Parathyroid adenoma (tissue), 2 donors: Measurements from ENCODE around the gene NAGLU.

Experiments
- H2AFZ ChIP-seq: fragments of 300-600 bp; sonication (generic); one replicate; pipeline ENCODE4 v1.7.0; 2017; ENCODE audit warnings: antibody characterized with exemption, mild to moderate bottlenecking
- H3K27ac ChIP-seq: fragments of 300-600 bp; sonication (generic); one replicate; pipeline ENCODE4 v1.7.0; 2017
- H3K27me3 ChIP-seq: fragments of 300-600 bp; sonication (generic); one replicate; pipeline ENCODE4 v1.7.0; 2017; ENCODE audit warnings: low read length; ENCODE audit not compliant: control insufficient read depth, insufficient read depth
- H3K36me3 ChIP-seq: fragments of 300-600 bp; sonication (generic); one replicate; pipeline ENCODE4 v1.7.0; 2017; ENCODE audit warnings: low read length; ENCODE audit not compliant: control insufficient read depth, insufficient read depth
- H3K4me1 ChIP-seq: fragments of 300-600 bp; sonication (generic); one replicate; pipeline ENCODE4 v1.7.0; 2017; ENCODE audit warnings: control low read depth
- H3K4me2 ChIP-seq: fragments of 300-600 bp; sonication (generic); one replicate; pipeline ENCODE4 v1.7.0; 2017; ENCODE audit warnings: low read length
- H3K4me3 ChIP-seq: fragments of 300-600 bp; sonication (generic); one replicate; pipeline ENCODE4 v1.7.0; 2017; ENCODE audit warnings: low read depth, low read length
- H3K79me2 ChIP-seq: fragments of 300-600 bp; sonication (generic); one replicate; pipeline ENCODE4 v1.7.0; 2017; ENCODE audit warnings: control low read depth
- H3K9ac ChIP-seq: fragments of 300-600 bp; sonication (generic); one replicate; pipeline ENCODE4 v1.7.0; 2017; ENCODE audit warnings: mild to moderate bottlenecking
- H3K9me3 ChIP-seq: fragments of 300-600 bp; sonication (generic); one replicate; pipeline ENCODE4 v1.7.0; 2017; ENCODE audit warnings: low read length; ENCODE audit not compliant: control insufficient read depth
- TF ChIP-seq, protein P1 (sequence below): fragments of 300-600 bp; sonication (generic); IDR thresholded peaks from one replicate; pipeline ENCODE4 v1.7.0; 2017; ENCODE audit warnings: antibody characterized with exemption, mild to moderate bottlenecking
- donor health status: primary hyperparathyroidism.

NAGLU gene

GRCh38 chr17:42566215-42566882 is 30.3 kb downstream of the NAGLU start:
- Histone ChIP-seq H3K4me2 (peak overlapping the region; percentile 98), H3K9me3 (no peaks in the 10 kb centered on the region), H3K36me3 (no peaks in the 10 kb centered on the region), H3K27ac (peak overlapping the region; percentile 87), H3K9ac (peak overlapping the region; percentile 72), H3K27me3 (no peaks in the 10 kb centered on the region), H3K4me3 (peak overlapping the region; percentile 80), H3K79me2 (peaks cover 29% of the 10 kb centered on the region), H2AFZ (peak overlapping the region; percentile 96), H3K4me1 (peaks cover 24% of the 10 kb centered on the region)
- TF ChIP-seq, protein P1, sequence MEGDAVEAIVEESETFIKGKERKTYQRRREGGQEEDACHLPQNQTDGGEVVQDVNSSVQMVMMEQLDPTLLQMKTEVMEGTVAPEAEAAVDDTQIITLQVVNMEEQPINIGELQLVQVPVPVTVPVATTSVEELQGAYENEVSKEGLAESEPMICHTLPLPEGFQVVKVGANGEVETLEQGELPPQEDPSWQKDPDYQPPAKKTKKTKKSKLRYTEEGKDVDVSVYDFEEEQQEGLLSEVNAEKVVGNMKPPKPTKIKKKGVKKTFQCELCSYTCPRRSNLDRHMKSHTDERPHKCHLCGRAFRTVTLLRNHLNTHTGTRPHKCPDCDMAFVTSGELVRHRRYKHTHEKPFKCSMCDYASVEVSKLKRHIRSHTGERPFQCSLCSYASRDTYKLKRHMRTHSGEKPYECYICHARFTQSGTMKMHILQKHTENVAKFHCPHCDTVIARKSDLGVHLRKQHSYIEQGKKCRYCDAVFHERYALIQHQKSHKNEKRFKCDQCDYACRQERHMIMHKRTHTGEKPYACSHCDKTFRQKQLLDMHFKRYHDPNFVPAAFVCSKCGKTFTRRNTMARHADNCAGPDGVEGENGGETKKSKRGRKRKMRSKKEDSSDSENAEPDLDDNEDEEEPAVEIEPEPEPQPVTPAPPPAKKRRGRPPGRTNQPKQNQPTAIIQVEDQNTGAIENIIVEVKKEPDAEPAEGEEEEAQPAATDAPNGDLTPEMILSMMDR: no peak

- Histone ChIP-seq H3K4me2 (peak within 1 kb of the TSS; percentile 98), H3K79me2 (peaks cover 28% of the 10 kb centered on the region), H3K4me3 (peak within 1 kb of the TSS; percentile 80), H3K27ac (peak within 1 kb of the TSS; percentile 87), H3K27me3 (no peaks in the 10 kb centered on the region), H3K9me3 (no peaks in the 10 kb centered on the region), H3K36me3 (no peaks in the 10 kb centered on the region), H3K9ac (peak within 1 kb of the TSS; percentile 72), H3K4me1 (peaks cover 24% of the 10 kb centered on the region), H2AFZ (peak within 1 kb of the TSS; percentile 96)
- TF ChIP-seq, protein P1: no peak
These were observed 31.0 kb downstream of the NAGLU start, which contains the start of gene MLX for GRCh38 chr17:42566883-42567573. Gene MLX, plus strand, starts transcription at chr17:42567100. Its CDS starts 25 bp downstream, at chr17:42567125.

DNA sequence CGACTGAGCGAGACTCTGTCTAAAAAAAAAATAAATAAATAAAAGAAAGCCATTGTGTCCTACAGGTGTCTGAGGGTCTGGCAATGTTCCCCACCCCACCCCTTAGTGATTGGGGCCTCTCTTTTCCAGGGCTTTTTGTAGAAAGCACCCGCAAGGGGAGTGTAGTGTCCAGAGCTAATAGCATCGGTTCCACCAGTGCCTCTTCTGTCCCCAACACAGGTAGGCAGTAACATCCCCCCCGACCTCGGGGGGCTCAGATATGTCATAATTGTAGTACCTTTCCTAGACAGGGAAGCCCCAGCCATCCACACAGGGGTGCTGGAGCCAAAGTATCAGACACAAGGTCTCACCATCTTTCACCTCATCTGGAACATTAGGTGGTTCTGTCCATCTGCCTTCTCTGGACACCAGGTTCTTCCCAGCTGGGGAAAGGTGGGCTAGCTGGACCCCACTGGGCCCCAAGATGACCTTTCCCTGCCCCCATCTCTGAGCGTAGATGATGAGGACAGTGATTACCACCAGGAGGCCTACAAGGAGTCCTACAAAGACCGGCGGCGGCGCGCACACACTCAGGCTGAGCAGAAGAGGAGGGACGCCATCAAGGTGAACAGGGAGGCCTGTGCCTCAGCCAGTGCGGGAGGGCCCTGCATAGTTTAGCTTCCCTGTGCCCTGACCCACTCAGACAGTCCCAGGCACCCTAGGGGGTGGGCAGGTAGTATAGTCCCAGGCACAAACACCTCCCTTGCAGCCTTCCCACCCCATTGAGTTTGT is 32.5 kb downstream of the NAGLU start:
- no peak overlapping the region for H3K4me3 ChIP-seq
- TF ChIP-seq, protein P1: no peak
- H2AFZ ChIP-seq: no peak overlapping the region
- peaks cover 13% of the 10 kb centered on the region for H3K79me2 ChIP-seq
- no peaks in the 10 kb centered on the region for H3K27me3 ChIP-seq
- peaks cover 16% of the 10 kb centered on the region for H3K4me1 ChIP-seq
- no peak overlapping the region for H3K4me2 ChIP-seq
- no peaks in the 10 kb centered on the region for H3K9me3 ChIP-seq
- no peaks in the 10 kb centered on the region for H3K36me3 ChIP-seq
- no peak overlapping the region for H3K27ac ChIP-seq
- no peak overlapping the region for H3K9ac ChIP-seq

- peaks cover 5% of the 10 kb centered on the region for H3K4me1 ChIP-seq
- no peak overlapping the region for H3K27ac ChIP-seq
- no peaks in the 10 kb centered on the region for H3K27me3 ChIP-seq
- H2AFZ ChIP-seq: no peak overlapping the region
- no peaks in the 10 kb centered on the region for H3K36me3 ChIP-seq
- no peaks in the 10 kb centered on the region for H3K79me2 ChIP-seq
- no peaks in the 10 kb centered on the region for H3K9me3 ChIP-seq
- no peak overlapping the region for H3K4me2 ChIP-seq
- H3K9ac ChIP-seq: no peak overlapping the region
- H3K4me3 ChIP-seq: no peak overlapping the region
- TF ChIP-seq, protein P1: no peak
These were observed 35.6 kb downstream of the NAGLU start for GRCh38 chr17:42571435-42572225.
